ENCODE data around the gene KNTC1. TPM values are rescaled to one million over a fixed set of nuclear protein-coding genes. Genes with fewer than 3 reads are reported as not detected.
"Not testable (repeated sequence)": the region's sequence is repeated elsewhere in the genome, so short reads cannot be mapped to it uniquely, and the experiment has no call there.

Gene KNTC1
- total RNA-seq: 45.2 and 61.2 TPM in 2 replicates

GRCh38 chr12:122526683-122527477, at the start of gene KNTC1, which contains the start of gene RSRC2:
Gene KNTC1 (plus strand): TSS chr12:122527249. CDS start chr12:122530064, 2,815 bp downstream.
Gene RSRC2 (minus strand): TSS chr12:122526936. CDS start chr12:122526853, 83 bp downstream.
- TF ChIP-seq, protein P1, sequence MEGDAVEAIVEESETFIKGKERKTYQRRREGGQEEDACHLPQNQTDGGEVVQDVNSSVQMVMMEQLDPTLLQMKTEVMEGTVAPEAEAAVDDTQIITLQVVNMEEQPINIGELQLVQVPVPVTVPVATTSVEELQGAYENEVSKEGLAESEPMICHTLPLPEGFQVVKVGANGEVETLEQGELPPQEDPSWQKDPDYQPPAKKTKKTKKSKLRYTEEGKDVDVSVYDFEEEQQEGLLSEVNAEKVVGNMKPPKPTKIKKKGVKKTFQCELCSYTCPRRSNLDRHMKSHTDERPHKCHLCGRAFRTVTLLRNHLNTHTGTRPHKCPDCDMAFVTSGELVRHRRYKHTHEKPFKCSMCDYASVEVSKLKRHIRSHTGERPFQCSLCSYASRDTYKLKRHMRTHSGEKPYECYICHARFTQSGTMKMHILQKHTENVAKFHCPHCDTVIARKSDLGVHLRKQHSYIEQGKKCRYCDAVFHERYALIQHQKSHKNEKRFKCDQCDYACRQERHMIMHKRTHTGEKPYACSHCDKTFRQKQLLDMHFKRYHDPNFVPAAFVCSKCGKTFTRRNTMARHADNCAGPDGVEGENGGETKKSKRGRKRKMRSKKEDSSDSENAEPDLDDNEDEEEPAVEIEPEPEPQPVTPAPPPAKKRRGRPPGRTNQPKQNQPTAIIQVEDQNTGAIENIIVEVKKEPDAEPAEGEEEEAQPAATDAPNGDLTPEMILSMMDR (conservative IDR thresholded peaks at IDR 0.05; ENCODE audit: low read depth, low read length): no peak
- peak; percentile 95 for DNase-seq (ENCODE audit: low read depth)
- H3K4me3 ChIP-seq (ENCODE audit: low read depth, low read length): peak within 1 kb of the TSS; percentile 98

DNA sequence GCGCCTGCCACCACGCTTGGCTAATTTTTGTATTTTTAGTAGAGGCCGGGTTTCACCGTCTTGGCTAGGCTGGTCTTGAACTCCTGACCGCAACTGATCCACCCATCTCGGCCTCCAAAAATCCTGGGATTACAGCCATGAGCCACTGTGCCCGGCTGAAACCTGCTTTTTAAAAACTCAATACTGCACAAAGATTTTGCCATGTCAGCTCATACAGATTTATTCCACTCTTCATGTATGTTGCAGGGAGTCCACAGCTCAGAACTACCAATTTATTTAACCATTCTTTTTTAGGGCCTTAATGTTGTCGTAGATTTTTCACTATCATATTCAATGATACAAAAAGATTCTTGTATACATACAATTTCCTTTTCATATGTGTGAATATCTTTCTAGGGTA, 46.3 kb upstream of the KNTC1 start:
- no peak overlapping the region for H3K4me3 ChIP-seq (ENCODE audit: low read depth, low read length)
- TF ChIP-seq, protein P1 (conservative IDR thresholded peaks at IDR 0.05; ENCODE audit: low read depth, low read length): no peak
- no peak for DNase-seq (ENCODE audit: low read depth)

GRCh38 chr12:122481861-122482260, 45.2 kb upstream of the KNTC1 start:
- TF ChIP-seq, protein P1 (conservative IDR thresholded peaks at IDR 0.05; ENCODE audit: low read depth, low read length): no peak
- DNase-seq (ENCODE audit: low read depth): no peak
- no peak overlapping the region for H3K4me3 ChIP-seq (ENCODE audit: low read depth, low read length)

- DNase-seq (ENCODE audit: low read depth): no peak
- TF ChIP-seq, protein P1 (conservative IDR thresholded peaks at IDR 0.05; ENCODE audit: low read depth, low read length): no peak
- no peak overlapping the region for H3K4me3 ChIP-seq (ENCODE audit: low read depth, low read length)
These were observed 43.1 kb upstream of the KNTC1 start for GRCh38 chr12:122483969-122484368.

DNA sequence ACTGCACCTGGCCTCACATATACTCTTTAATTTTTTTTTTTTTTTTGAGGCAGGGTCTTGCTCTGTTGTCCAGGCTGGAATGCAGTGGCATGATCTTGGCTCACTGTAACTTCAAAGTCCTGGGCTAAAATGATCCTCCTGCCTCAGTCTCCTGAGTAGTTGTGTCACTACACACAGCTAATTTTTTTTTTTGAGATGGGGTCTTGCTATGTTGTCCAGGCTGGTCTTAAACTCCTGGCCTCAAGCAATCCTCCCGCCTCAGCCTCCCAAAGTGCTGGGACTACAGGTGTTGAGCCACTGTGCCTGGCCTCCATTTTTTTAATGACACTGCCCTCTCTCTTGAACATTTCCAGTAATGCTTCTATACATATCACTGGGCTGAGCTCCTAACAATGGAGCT, 42.7 kb upstream of the KNTC1 start:
- DNase-seq (ENCODE audit: low read depth); H3K4me3 ChIP-seq (ENCODE audit: low read depth, low read length): not testable (repeated sequence)

- not testable (repeated sequence) for DNase-seq (ENCODE audit: low read depth); H3K4me3 ChIP-seq (ENCODE audit: low read depth, low read length)
These were observed 40.7 kb upstream of the KNTC1 start for GRCh38 chr12:122486360-122486759.

GRCh38 chr12:122486805-122487426, 40.1 kb upstream of the KNTC1 start:
- H3K4me3 ChIP-seq (ENCODE audit: low read depth, low read length): no peak overlapping the region
- TF ChIP-seq, protein P1 (conservative IDR thresholded peaks at IDR 0.05; ENCODE audit: low read depth, low read length): no peak
- no peak for DNase-seq (ENCODE audit: low read depth)

DNA sequence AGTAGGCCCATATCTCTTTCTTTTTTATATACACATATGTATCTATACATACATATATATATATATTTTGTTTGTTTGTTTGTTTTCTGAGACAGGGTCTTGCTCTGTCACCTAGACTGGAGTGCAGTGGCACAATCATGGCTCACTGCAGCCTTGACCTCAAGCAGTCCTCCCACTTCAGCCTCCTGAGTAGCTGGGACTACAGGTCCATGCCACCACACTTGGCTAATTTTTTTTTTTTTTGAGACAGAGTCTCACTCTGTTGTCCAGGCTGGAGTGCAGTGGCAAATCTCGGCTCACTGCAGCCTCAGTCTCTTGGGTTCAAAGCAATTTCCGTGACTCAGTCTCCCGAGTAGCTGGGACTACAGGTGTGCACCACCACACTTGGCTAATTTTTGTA, 39.2 kb upstream of the KNTC1 start:
- not testable (repeated sequence) for DNase-seq (ENCODE audit: low read depth); H3K4me3 ChIP-seq (ENCODE audit: low read depth, low read length)
